HG03135 (cell line): ENCODE results near the gene MARCHF10.

Source experiments
- ATAC-seq: cut with Tn5 transposase; IDR thresholded peaks from one replicate; pipeline ENCODE4 v1.9.1; 2021; ENCODE audit warnings: mild to moderate bottlenecking, moderate library complexity; ENCODE audit not compliant: unreplicated experiment

The MARCHF10 gene

DNA sequence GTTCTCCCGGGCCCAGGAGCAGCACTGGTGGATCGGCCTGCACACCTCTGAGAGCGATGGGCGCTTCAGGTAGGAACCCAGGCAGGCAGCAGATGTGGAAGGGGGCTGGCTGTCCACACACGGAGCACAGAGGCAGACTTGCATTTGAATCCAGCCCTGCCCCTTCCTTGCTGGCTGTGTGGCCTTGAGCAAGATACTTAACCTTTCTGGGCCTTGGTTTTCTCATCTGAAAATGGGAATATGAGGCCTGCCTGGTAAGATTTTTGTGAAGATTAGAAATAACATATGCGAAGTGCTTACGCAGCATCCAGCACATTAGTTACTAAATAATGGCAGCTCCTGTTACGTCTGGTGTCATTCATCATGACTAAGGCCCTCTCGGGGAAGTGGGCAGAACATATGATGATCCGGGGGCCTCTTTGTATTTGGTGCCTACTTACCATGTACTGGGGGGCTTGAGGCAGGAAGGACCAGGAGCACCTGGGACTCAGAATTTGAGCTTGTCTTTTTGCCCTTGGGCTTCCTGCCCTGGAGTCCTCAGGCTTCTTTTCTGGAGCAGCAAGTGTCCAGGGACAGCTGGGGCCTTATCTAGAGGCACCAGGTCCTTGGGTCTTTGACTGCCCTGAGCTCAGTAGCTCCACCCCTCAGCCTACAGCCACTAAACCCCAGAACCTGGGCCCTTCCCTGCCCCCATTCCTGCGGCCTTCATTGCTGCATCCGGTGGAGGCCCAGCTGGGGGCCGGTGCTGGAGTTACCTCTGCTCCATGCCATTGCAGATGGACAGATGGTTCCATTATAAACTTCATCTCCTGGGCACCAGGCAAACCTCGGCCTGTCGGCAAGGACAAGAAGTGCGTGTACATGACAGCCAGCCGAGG is 126.8 kb downstream of the MARCHF10 start:
- no peak for ATAC-seq

DNA sequence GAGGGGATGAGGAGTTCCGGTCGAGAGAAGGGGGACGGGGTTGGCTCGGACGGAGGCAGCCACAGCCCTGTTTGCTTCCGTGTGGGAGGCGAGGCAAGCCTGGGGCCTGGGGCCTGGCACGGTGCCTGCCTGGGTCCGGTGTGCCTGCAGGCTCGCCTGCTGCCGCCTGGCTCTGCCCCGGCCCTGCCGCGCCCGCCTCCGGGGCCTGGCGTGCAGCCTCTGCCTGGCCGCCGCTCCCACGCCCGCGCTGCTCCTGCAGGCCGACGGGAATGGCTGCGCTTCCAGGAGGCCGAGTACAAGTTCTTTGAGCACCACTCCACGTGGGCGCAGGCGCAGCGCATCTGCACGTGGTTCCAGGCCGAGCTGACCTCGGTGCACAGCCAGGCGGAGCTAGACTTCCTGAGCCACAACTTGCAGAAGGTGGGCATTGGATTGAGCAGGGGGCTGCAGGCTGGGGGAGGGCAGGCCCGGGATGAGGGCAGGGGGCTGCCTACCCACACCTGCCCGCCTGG is 127.5 kb downstream of the MARCHF10 start:
- no peak for ATAC-seq

DNA sequence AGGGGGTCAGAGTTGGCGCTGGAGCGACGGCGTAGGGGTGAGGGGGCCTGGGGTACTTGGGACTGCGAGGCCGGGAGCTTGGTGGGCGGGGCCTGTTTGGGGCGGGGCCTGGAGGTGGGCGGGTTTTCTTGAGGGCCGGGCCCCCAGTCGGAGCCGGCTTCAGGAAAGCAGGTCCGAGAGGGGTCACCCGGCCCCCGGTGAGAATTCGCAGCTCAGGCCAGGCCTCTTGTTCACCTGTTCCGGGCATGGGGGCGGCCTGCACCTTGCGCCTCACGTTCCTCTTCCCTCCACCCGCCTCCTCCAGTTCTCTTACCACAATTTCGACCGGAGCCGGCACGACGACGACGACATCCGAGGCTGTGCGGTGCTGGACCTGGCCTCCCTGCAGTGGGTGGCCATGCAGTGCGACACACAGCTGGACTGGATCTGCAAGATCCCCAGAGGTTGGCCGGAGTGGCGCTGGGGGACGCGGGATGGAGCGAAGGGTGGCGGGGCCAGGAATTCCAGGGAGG is 128.2 kb downstream of the MARCHF10 start:
- ATAC-seq, result no peak

DNA sequence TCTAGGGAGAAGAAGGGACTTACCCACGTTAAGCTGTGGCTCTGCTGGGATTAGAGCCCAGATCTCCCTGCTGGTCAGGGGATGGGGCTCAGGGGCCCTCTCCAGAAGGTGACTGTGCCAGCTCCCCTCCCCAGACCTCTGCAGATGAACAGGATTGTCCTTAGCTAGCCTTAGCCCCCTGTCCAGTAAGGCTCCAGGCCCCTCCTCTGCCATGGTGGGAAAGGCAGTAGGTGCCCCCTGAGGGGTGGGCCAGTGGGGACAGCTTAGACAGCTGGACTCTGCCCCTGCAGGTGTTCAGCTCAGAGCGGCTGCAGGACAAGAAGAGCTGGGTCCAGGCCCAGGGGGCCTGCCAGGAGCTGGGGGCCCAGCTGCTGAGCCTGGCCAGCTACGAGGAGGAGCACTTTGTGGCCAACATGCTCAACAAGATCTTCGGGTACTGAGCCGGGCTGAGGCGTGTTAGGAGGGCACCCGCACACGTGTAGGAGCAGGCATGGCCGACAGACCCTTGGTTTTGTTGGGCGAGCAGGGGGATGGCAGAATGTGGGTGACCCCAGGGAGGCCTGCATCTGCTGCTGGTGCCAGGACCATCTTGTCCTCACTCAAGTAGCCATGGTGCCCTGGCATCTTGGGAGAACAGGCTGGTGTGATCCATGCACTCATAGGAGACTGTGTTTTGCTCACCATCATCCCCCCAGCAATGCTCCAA is 129.7 kb downstream of the MARCHF10 start:
- ATAC-seq, result no peak

DNA sequence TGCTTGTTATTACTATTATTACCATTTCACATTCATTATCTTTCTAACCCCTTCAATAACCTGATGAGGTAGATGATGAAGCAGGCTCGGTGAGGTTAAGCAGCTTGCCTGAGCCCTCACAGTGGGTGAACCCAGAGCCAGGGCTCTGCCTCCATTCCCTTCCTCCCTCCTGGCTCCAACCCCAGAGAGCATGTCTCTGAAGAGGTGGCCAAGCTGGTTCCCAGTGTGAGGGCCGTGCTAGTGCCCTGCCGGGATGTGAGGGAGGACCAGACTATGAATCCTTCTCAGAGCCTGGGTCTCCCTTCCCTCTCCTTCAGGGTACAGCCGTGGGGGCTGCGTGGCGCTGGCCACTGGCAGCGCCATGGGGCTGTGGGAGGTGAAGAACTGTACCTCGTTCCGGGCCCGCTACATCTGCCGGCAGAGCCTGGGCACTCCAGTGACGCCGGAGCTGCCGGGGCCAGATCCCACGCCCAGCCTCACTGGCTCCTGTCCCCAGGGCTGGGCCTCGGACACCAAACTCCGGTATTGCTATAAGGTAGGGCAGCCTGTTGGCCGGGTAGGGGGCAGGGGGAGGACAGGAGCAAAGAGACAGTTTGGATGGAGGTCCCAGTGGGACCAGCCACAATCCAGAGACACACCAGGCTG is 131.0 kb downstream of the MARCHF10 start:
- no peak for ATAC-seq

DNA sequence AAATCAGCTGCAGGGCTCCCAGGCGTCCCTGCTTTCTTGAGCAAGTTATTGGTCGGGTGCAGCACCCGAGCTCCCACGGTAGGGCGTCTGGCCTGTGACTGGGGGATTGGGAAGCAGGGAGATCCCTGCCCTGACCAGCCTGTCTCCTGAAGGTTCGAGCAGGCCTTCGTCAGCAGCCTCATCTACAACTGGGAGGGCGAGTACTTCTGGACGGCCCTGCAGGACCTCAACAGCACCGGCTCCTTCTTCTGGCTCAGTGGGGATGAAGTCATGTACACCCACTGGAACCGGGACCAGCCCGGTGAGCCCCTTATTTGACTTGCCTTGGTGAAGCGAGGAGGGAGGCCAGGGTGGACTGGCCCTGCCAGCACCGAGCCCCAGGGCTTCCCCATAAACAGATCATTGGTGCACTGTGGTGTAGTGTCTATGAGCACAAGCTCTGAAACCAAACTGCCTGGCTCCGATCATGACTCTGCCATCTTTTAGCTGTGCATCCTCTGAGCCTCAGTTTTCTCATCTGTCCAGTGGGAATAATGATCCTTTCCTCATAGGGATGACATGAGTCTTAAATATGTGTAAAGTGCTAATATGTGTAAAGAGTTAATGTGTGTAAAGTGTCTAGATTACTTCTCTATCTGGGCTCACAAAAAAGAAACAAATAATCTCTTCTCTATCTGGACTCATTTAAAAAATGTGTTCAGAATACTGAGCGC is 131.7 kb downstream of the MARCHF10 start:
- ATAC-seq, result no peak

DNA sequence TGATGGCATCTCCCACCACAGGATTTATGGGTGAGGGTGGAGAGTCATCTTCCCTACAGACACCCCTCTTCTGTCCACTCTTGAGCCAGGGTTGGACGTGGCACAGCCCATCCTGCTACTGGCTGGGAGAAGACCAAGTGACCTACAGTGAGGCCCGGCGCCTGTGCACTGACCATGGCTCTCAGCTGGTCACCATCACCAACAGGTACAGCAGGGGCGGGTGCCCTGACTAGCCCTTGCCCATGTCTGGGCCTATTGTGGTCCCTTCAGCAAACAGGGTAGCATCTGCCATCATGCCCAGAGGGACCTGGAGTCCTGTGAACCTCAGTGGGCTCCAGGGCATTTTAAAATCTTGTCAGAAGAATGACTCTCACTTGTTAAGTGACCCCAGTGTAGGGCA is 132.4 kb downstream of the MARCHF10 start:
- no peak for ATAC-seq

DNA sequence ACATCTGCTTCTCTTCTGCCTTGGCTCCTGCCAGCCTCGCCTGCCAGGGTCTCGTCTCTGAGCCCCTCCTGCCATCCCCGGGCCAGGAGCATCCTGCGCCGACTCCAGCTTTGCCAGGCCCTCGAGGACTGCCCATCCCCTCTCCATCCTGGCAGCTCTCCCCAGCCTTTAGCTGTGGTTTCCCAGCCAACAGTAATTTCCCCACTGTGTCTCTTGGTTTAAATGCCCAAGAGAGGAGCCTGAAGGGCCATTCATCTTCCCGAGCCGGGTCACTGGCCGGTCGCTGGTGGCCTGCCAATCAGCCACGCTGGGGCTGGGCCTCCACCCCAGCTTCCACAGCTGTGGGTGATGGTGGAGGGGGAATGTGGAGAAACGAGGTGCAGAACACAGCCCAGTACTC is 132.9 kb downstream of the MARCHF10 start:
- no peak for ATAC-seq

DNA sequence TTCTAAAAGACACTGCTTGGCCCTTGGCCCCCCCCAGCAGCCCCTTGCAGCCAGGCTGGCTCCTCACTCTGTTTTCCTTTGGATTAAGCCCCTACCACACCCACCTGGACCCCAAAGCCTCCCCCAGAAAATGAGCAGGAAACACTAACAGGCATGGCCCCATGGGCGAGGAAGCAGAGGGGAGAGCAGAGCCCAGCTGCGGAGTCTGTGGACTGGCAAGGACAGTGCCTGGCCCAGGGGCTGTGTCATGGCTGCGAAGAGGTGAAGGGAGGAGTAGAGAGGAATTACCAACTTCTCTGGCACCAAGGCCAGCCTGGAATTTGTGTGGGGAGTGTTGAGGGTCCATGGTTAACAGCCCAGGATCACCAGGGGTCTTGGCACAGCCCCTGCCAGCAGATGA is 133.3 kb downstream of the MARCHF10 start:
- no peak for ATAC-seq

DNA sequence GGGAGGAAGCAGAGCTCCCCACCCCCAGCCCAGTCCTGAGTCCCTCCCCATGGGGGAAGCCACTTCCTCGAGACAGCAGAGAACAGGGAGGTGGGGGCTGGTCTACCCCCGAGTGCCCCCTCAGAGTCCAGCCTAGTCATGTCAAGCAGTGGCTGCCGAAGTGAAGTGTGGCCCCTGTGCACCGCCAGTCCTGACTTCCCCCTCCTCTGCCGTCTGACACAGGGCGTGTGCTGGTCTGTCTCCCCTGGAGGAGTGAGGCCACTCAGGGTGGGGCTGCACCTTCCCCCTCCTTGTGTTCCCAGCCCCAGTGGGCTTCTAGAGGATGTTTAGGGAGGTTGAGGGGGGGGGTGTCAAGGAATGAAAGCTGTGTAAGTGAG is 133.8 kb downstream of the MARCHF10 start:
- no peak for ATAC-seq

DNA sequence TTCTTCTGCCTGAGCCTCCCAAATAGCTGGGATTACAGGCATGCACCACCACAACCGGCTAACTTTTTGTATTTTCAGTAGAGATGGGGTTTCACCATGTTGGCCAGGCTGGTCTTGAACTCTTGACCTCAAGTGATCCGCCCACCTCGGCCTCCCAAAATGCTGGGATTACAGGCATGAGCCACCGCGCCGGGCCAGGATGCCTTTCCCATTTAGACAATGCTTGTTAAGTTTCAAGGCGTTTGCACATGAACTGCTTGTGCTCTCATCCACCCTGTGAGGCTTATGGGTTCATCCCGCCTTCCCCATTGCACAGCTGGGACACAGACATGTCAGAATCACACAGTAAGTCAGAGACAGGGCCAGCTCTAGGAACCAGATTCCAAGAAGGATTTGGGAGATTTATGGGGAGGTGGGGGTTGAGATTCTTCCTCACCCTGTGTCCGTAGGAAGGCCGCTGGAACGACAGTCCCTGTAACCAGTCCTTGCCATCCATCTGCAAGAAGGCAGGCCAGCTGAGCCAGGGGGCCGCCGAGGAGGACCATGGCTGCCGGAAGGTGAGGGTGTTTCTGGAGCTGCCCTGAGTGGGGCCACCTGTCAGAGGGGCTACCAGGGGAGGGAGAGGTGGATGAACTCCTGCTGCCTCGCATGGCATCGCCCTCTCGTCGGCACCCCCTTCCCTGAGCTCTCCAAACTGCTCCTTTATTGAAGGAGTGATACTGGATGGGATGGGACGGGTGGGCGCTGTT is 134.3 kb downstream of the MARCHF10 start:
- no peak for ATAC-seq

DNA sequence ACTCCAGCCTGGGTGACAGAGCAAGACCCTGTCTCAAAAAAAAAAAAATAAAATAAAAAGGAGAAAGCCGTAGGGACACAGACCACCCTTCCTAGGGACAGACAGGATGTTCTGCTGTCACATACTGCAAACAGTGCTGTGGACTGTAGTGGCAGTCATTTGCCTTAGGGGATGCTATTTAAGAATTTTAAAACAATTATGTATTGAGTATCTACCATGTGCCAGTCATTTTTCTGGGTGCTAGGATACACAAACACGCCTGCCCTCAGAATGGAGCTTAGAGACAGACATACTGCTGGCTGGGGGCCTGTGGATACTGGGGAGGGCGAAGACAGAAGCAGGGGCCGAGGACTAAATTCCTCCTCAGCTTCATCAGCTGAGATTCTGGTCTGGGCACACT is 135.2 kb downstream of the MARCHF10 start:
- ATAC-seq, result no peak

DNA sequence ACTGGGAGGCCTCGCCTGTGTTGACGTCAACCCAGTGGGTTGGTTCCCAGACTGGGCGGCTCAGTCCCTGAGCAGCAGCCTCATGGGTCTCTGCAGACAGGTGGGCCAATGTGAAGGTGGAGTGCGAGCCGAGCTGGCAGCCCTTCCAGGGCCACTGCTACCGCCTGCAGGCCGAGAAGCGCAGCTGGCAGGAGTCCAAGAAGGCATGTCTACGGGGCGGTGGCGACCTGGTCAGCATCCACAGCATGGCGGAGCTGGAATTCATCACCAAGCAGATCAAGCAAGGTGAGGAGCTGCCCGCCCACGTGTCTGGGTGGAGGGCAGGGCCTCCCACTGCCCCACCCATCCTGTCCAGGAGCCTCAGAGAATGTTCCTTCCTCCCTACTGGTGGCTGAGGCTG is 136.6 kb downstream of the MARCHF10 start:
- no peak for ATAC-seq

DNA sequence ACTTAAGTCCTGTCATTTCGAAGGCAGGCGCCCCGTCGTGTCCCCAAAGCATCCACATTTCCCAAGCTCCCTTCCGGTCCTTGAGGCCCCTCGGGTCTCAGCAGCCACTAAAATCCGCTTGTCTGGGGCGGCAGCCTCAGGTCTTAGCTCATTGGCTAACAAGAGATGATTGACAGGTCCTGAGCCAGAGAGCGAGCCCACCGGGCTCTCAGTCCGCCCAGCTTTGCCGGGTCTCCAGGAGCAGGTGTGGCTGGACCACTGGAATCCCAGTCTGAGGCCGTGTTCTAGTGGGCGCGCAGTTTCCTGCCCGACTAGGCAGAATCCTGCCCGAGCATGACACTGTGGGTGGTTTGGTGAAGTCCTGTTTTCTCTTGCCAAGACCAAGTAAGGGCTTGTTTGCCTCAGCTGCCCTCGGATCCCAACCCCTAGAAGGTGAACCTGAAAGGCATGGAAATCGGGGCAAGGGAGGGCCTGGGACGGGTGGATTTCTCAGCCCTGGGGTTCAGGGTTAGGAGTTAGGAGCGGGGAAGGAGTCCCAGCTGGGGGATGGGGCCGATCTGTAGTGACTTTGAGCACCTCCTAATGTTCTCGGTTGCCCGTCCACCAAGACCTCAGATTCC is 137.8 kb downstream of the MARCHF10 start:
- ATAC-seq, result no peak

DNA sequence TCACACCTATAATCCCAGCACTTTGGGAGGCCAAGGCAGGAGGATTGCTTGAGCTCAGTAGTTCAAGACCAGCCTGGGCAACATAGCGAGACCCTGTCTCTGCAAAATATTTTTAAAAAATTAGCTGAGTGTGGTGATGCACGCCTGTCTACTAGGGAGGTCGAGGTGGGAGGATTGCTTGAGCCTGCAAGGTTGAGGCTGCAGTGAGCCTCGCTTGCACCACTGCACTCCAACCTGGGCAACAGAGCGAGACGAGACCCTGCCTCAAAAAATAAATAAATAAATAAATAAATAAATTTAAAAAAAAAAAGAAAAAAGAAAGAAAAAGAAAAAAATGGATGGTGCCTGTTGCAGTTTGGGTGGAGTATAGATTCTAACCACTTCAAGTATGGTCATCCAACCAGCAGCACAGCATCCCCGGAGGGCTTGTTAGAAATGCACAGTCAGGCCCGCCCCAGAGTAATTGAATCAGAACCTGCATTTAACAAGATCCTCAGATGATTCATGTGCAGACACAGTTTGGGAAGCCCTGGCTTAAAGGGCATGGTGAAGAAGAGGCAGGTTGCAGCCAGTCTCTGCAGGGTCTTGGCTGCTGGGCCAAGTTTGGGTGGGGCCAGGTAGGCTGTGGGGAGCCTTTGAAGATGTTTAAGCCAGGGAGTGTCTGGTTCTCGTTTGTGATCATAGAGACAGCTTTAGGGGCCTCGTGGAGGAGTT is 139.9 kb downstream of the MARCHF10 start:
- no peak for ATAC-seq

DNA sequence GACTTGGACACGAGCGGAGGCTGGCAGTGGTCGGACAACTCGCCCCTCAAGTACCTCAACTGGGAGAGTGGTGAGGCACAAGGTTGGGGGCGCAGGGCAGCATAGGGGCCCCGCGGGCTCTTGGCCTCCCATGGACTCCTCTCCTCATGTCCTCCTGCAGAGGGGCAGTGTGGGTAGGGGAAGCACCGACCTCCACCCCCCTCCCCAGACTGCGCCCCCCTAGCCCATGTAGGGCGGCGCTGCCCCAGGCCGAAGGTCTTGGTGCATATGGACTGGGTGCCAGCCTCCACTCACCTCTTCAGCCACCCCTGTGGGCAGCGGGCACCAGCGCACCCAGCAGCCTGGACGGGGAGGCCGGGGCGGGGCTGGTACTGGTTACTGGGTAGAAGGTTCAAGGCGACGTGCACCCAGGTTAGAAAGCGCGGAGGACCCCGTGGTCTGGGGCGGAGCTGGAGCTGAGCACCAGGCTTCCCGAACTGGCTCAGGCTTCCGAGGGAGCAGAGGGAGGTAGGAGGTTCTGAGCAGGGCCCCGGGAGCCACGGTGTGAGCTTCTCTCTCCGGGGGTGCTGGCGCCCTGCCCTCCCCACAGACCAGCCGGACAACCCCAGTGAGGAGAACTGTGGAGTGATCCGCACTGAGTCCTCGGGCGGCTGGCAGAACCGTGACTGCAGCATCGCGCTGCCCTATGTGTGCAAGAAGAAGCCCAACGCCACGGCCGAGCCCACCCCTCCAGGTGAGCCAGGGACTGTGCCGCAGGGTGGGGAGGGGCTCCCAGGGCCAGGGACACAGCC is 141.1 kb downstream of the MARCHF10 start:
- no peak for ATAC-seq

DNA sequence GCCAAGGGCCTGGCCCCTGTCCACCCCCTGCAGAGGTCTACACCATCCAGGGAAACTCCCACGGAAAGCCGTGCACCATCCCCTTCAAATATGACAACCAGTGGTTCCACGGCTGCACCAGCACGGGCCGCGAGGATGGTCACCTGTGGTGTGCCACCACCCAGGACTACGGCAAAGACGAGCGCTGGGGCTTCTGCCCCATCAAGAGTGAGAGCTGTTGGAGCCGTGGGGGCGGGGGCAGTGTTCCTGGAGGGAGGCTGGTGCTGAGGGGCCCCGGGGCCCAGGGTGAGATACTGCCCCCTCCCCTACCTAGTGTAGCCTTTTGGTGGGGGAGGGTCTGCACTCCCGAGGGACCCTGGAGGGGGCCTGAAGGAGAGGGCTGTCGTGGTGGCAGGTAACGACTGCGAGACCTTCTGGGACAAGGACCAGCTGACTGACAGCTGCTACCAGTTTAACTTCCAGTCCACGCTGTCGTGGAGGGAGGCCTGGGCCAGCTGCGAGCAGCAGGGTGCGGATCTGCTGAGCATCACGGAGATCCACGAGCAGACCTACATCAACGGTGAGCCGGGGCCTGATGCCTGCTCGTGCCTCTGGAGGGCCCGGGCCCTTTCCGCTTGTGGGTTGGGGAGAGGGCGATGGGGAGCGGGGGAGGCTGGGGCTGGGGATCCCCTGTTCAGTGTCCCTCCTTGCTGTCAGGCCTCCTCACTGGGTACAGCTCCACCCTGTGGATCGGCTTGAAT is 141.9 kb downstream of the MARCHF10 start:
- no peak for ATAC-seq

DNA sequence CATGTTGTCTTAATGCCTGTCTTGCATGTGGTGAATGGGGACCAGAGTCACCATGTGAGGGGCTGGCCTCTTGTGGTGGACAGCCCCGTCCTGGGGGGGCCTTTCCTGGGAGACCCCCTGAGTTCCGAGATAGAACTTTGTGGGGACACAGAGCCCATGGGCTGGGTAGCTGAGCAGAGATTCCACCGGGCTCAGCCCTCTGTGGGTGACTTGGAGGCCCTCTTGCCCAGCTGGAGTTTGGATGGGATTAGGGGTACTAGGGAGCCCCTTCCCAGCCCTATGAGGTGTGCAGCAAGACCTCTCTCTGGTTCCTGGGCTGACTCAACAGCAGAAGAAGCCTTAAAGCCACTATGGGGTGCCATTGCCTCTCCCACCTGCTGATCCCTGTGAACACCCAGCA is 142.5 kb downstream of the MARCHF10 start:
- no peak for ATAC-seq
